ENCODE results near the gene NPFF. TPM values are rescaled to one million over a fixed set of nuclear protein-coding genes. Genes with fewer than 3 reads are reported as not detected.

The NPFF gene
- total and polyA plus RNA-seq, 2 of the 13 experiments (the other 11 are each of a cell fraction or from before 2014, with no cell fraction given) = not detected

GRCh38 chr12:53492830-53493609 is 14.3 kb downstream of the NPFF start (continued):
- TF ChIP-seq GMEB1 (CRISPR knock-in tag; IDR thresholded peaks at IDR 0.05; ENCODE audit: borderline replicate concordance) (0 out of 2 replicates have a peak, but pooled peaks have one; percentile 29), FOXJ3 (CRISPR knock-in tag; IDR thresholded peaks at IDR 0.05; ENCODE audit: borderline replicate concordance) (no peak), GATA4 (IDR thresholded peaks at IDR 0.05; ENCODE audit: borderline replicate concordance, low read depth) (no peak), NONO (IDR thresholded peaks at IDR 0.05) (no peak), NONO (CRISPR knock-in tag; conservative IDR thresholded peaks at IDR 0.05) (peak; percentile 67; the same call in 1 of the 2 replicates), RBAK (CRISPR knock-in tag; IDR thresholded peaks at IDR 0.05) (no peak), TAF1 (CRISPR knock-in tag; IDR thresholded peaks at IDR 0.05) (peak; percentile 38; the same call in 1 of the 2 replicates), U2AF1 (optimal IDR thresholded peaks at IDR 0.05; ENCODE audit: low read depth, low read length) (no peak), PRPF4 (IDR thresholded peaks at IDR 0.05; ENCODE audit: low read depth, low read length, poor library complexity, severe bottlenecking) (no peak), ZBTB49 (CRISPR knock-in tag; IDR thresholded peaks at IDR 0.05; ENCODE audit: borderline replicate concordance) (no peak), AGO1 (IDR thresholded peaks at IDR 0.05; ENCODE audit: low read depth, low read length, poor library complexity, severe bottlenecking) (no peak), TEAD2 (CRISPR knock-in tag; IDR thresholded peaks at IDR 0.05) (no peak), ZNF556 (CRISPR knock-in tag; IDR thresholded peaks at IDR 0.05; ENCODE audit: borderline replicate concordance) (0 out of 2 replicates have a peak, but pooled peaks have one; percentile 17), ZNF670 (CRISPR knock-in tag; IDR thresholded peaks at IDR 0.05; ENCODE audit: borderline replicate concordance) (no peak), HOXA9 (CRISPR knock-in tag; IDR thresholded peaks at IDR 0.05; ENCODE audit: borderline replicate concordance) (no peak), ZNF24 (IDR thresholded peaks at IDR 0.05) (no peak), MAX (IDR thresholded peaks at IDR 0.05) (peak; percentile 48; the same call in 1 of the 2 replicates), NR1H2 (CRISPR knock-in tag; IDR thresholded peaks at IDR 0.05; ENCODE audit: borderline replicate concordance, low read depth) (no peak), RFX5 (IDR thresholded peaks at IDR 0.05; ENCODE audit: low read depth, low read length) (0 out of 2 replicates have a peak, but pooled peaks have one; percentile 17), NFE2L1 (CRISPR knock-in tag; IDR thresholded peaks at IDR 0.05; ENCODE audit: borderline replicate concordance) (no peak), PLRG1 (conservative IDR thresholded peaks at IDR 0.05) (no peak), CC2D1A (CRISPR knock-in tag; IDR thresholded peaks at IDR 0.05) (no peak), ZSCAN31 (CRISPR knock-in tag; IDR thresholded peaks at IDR 0.05; ENCODE audit: low read depth) (no peak), BORCS8-MEF2B (CRISPR knock-in tag; IDR thresholded peaks at IDR 0.05) (no peak), HOXA3 (CRISPR knock-in tag; IDR thresholded peaks at IDR 0.05) (0 out of 2 replicates have a peak, but pooled peaks have one; percentile 56)
